Pons (tissue), 1 donor: ENCODE measurements around the gene VPREB3.
A peak's percentile ranks its signal among the peaks of the same experiment; 100 is the strongest.

ENCODE experiments used
- DNase-seq: peaks from one replicate; pipeline ENCODE4 v3.0.0-alpha.2; 2016; ENCODE audit warnings: low spot score

VPREB3 gene, protein sequence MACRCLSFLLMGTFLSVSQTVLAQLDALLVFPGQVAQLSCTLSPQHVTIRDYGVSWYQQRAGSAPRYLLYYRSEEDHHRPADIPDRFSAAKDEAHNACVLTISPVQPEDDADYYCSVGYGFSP

DNA sequence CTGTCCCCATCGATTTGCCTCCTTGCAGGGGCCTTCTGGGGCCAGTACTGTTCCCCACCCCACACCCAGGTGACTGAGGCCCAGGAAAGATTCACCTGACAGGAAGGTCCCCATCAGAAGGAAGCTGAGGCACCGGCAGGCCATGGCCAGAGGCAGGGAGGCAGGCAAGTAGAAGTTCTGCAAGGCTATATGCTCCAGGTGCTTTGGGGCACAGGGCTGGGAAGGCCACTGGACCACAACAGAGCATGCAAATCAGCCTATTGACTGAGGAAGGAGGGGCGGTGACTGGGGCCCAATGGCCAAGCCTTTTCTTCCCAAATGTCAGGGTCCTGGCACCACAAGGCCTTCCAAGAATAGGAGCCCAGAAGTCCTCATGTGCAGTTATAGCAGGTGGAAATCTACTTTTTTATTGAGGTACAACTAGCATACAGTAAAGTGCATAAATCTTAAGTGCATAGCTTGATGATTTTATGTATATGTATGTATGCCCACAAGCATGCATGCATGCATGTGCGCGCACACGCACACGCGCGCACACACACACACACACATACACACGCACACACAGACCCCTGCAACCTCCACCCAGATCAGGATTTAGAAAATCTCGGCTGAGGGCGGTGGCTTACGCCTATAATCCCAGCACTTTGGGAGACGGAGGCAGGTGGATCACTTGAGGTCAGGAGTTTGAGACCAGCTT lies at the start of gene VPREB3:
Gene VPREB3 (minus strand): TSS at position 206 of the 700 bp plus-strand sequence. CDS start 62 bp downstream, at position 144.
- no peak for DNase-seq

DNA sequence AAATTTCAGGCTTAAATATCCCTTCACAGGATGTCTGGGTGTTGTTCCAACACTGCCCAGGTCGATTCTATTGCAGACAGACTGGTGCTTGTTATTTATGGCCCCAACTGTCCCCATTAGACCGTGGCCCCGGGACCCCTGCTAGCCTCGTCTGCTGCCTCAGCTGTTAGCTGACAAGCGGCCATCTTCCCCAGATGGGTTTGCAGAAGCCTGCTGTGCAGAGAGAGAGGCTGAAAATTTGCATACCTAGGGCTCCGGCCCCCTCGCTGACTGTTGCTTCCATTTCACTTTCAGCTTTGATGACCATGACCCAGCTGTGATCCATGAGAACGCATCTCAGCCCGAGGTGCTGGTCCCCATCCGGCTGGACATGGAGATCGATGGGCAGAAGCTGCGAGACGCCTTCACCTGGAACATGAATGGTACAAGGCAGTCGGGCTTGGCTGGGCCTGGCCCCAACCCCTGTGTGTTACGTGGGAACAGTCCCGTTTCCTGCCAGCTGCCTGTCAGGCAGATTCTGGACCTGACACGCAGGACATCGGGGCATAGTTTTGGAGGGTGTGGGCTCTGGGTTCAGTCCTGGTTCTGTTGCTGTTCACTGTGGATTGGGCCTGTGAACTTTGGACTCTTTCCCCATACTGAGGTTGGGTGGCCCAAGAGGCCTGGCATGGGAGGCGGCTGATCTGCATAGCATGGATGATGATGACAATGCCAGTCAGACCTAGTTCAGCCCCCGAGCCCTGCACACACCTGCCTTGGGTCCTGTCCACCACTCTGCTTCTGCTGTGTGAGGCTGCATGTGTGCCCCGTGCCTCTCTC lies 49.0 kb upstream of the VPREB3 start:
- DNase-seq: no peak

DNA sequence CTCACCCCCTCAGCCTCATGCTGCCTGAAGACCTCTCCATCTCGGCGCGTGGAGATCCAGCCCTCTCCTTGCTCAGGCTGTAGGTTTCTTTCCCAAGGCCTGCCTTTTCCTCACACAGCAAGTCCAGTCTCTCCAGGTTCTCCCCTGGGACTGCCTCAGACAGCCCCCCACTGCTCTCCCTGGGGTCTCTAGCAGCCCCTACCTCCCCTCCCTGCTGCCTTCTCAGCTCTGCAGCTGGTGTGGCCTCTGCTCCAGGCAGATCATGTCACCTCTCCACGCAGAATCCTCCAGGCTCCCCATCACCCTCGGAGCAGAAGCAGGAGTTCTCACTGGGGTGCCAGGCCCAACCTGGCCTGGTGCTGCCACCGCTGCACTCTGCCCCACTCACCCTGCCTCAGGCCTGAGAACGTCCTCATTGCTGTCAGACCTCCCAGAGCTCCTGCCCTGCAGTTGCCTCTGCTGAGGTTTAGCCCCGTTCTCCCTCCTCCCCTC lies 47.7 kb upstream of the VPREB3 start:
- no peak for DNase-seq

DNA sequence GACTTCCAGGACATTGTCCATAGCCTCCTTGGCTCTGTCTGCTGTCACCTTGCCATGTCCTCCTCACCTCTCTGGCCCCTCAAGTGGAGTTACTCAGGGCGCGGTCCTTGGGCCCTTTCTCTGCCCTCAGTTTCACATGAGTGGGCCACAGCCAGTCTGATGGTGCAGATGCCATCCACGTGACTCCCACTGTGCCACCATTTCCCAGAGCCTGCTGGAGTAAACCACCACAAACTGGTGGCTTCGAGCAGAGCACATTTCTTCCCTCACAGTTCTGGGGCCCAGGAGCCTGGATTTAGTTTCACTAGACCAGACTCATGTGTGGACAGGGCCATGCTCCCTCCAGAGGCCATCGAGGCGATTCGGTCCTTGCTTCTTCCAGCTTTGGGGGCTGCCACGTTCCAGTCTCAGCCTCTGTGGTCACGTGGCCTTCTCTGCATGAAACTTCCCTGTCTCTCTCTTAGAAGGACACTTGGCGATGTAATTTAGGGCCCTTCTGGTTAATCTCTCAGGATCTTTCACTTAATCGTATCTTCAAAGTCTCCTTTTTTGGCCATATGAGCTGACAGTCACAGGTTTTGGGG lies 47.1 kb upstream of the VPREB3 start:
- no peak for DNase-seq

DNA sequence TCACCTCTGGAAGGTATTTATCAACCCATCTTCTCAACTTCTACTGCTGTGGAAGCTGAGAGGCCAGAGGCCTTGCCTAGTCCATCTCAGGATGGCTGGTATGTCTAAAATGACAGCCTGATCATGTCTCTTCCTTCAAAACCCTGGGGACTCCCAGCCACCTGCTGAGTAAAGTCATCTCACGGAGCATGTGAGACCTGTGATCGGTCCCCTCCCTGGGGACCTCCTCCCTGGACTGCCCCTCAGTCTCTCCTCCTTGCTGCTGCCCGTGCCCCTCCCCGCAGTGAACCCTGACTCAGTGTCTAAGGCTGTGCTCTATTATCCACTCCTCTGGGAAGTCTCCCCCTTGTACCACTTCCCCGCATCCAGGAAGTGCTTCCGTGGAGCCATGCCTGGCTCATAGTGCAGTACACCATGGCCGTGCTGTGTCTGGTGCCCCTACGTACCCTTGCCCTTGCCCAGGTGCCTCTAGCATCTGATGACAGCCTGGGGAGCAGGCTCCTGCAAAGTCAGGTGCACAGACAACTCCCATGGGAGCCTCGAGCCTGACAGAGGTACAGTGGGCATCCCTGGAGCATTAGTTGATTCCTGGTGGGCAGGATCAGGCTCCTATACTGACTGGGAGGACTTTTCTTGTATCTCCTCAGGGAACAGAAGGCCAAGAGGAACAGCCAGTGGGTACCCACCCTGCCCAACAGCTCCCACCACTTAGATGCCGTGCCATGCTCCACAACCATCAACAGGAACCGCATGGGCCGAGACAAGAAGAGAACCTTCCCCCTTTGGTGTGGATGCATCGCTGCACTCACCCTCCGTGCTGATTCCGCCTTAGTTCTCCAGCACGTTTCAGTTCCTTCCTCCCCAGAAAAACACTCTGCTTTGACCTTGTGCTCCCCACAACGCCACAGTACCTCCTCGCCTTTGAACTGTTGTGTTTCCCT lies 46.3 kb upstream of the VPREB3 start:
- no peak for DNase-seq

DNA sequence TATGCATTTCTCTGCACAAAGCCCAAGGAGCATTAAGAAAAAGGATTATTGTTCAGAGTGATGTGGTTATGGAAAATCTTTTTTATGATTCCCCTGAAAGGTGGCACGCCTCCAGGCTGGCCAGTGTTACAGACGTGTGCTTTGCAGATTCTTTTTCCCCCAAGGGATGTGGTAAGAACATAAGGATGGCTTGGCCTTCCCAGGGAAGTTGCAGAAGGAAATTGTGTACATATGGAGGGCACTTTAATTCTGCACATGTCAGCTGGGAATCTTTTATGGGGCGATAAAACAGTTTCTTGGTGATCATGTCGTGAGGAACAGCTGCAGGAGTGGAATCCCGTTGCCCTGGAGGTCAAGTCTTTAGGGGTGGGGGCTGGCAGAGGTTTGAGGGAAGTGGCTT lies 42.2 kb upstream of the VPREB3 start:
- DNase-seq: no peak

DNA sequence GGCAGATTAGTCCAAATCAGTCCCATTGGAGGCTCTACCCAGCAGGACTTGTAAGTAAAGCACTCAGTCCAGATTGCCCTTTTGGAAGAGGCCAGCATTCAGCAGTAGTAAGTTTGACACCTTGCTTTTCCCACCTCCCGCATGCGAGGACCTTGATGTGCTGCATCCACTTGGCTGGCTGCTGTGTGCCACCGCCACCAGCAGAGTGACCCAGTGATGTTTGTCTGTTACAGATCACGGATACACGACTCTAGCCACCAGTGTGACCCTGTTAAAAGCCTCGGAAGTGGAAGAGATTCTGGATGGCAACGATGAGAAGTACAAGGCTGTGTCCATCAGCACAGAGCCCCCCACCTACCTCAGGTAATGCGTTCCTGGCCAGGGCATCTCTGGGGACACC lies 39.1 kb upstream of the VPREB3 start:
- no peak for DNase-seq

DNA sequence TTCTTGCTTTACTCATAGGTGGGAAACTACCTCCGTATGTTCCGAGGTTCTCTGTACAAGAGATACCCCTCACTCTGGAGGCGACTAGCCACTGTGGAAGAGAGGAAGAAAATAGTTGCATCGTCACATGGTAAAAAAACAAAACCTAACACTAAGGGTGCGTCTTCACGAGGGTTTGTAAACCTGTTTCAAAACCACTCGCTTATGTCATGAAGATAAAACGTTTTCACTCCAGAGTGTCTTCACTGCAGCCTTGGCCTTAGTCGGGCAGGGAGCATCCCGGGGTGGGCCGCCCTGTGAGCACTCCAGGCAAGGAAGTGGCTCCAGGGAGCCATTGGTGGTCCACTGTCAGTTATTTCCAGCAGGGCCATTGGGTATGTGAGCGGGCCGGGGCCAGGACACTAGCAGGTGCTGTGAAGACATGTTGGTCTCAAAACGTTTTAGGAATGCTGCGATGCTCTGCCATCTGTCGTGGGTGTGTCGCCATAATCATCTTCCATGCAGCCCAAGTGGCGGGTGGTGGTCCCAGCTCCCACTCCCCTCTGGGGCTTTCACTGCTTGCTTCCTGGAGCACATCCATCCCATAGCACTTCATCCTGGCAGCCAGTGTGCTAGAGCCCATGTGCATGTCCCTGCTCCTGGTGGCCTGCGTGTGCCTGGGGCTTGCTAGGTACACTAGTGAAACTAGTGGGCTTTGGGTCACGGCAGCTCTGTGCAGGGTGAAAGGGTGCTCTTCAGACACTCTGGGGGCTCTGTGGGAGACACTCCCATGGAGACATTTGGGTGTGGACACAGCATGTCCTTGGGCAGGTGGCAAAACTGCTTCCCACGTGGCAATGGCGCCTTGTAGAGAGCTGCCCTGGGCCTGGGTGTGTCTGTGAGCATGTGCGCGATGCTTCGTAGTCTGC lies 37.8 kb upstream of the VPREB3 start:
- no peak for DNase-seq

DNA sequence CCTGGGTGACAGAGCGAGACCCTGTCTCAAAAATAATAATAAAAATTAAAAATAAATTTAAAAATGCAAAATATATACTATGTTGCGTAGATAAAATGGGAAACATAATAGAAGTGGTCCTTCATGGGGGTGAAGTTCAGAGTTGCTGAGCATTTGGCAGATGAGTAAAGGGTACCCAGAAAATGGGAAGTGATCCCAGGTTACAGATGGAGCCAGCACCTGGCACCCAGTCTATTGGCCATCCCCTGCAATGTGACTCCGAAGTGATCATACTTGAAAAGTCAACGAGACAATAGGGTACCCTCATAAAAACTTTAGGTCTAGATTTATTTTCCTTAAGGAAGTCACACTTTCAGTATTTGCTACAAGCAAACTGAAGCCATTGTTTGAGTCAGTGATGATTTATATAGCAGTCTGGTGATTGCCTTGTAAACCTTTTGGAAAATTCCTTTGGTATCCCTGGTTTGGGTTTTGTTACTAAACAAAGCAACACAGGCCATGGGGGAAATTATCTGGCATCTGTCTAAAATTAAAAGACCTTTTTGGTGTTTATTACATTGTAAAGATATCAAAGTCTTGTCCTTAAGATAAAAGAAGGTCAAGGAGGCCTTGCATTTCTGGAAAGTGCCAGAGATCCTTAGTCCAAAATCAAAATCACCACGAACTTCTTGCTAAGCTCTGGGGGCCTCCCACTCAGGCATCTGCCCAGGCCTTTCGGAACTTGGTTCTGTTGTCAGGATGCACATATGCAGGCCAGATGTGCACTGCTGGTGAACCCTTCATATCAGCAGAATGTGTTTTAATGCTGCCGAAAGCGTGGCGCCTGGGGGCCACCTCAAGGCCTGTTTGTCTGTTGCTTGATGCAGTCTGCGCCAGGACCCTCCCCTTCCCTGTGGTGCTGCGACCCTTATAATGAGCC lies 36.9 kb upstream of the VPREB3 start:
- no peak for DNase-seq

DNA sequence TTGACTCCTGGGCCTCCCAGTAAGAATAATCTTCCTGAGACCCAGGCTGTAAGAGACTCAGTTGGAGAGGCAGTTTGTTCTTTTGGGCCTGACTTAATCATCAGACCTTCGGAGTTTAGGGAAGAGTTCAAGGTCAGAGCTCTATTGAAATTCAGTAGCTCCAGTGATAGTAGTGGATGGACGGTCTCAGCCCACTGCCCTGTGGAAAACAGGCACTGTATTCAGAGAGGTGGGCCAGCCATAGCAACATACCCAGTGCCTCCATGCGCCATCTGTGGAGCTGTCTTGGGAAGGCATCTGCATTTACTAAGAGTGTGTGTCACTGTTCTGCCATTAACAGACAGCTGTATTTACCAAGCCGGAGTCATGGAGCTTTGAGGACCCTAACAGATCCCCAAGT lies 35.4 kb upstream of the VPREB3 start:
- peak; percentile 51 for DNase-seq

DNA sequence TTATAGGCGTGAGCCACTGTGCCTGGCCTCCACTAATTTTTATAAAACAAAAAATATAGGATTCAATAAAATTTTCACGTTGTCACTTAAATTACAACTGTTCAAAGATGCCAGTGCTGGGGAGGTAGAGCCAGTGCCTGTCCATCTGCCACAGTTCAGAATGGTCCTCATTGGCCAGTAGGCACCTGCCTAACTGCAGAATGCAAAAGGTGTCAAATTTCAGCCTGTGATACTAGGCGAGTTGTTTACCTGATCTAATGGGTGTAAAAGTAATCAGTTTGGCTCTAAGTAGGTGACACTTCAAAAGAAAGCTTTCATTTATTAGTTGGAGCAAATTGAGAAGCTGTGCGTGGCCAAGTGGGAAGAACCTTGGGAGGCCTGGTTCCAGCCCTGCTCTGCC lies 34.9 kb upstream of the VPREB3 start:
- DNase-seq: no peak

DNA sequence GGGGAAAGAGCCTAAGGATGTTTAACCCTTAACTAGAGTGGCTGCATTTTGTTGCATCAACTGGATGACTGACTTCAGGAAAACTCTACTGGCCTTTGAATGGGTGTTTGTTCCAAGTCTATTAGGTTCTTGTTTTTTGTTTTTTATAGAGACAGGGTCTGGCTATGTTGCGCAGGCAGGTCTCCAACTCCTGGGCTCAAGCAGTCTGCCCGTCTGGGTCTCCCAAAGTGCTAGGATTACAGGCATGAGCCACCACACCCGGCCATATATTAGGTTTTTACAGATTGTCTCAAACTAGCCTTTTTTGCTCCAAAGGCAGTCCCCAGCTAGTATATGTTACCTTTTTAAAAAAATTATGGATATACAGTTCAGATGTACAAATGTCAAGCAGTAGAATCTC lies 33.7 kb upstream of the VPREB3 start:
- DNase-seq: no peak

DNA sequence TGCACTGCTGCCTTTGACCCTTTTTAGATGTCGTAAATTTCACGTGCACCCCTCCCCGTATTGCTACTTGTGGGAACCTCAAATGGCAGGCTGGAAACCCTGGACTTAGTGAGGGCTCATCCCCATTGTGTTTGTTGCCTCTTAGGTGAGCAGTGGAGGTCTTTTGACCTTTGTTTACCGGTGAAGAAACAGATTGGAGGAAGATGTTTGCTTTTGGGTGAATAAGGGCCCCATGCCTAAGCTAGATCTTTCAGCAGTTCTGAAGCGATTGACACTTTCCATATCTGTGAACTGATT lies 33.3 kb upstream of the VPREB3 start:
- DNase-seq: no peak

DNA sequence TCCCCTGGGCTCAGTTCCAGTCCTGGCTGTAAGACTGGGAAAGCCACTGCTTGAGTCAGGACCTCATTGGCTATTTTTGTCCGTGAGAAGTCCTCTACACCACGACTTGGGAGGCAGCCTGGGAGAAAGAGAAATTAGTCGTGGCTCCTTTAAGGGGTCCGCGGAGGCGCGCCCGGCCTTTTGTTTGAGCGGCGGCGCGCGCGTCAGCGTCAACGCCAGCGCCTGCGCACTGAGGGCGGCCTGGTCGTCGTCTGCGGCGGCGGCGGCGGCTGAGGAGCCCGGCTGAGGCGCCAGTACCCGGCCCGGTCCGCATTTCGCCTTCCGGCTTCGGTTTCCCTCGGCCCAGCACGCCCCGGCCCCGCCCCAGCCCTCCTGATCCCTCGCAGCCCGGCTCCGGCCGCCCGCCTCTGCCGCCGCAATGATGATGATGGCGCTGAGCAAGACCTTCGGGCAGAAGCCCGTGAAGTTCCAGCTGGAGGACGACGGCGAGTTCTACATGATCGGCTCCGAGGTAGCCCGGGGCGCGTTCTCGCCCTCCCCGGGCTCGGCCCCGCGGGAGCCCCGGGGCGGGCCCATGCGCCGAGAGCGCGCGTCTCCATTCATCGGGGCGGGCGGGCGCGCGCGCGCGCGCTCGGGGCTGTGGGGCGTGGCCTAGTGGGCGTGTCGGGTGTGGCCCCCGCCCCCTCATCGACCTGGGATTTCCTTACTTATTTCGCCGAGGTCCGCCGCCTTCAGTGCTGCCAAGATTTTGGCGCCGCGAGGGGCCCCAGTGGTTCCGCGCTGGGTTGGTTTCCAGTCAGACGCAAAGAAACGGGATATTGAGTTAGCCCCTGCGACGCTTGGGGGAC lies 32.8 kb upstream of the VPREB3 start, which contains the start of gene SMARCB1:
Gene SMARCB1 (plus strand): TSS at position 215 of the 848 bp plus-strand sequence. CDS start 204 bp downstream, at position 419.
- DNase-seq: peak; percentile 83

DNA sequence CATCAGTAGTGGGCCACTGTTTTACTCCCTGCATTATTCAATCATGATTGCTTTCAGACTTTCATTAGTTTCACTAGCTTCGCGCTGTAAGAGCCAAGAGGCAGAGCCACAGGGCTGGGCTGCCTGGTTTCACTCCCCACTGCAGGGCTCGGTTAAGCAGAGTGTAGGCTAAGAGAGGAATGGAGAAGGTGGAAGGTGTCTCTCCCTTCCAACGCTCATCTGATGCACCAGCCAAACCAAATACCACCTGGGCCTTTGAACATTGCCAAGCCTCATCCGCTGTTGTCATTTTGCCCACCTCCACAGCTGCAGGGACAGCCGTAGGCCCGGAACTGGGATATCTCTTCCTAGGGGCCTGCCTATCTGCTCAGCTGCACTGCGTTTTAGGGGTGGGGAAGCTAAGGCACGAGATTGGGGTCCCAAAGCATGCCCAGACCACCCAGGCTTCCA lies 32.1 kb upstream of the VPREB3 start:
- no peak for DNase-seq

DNA sequence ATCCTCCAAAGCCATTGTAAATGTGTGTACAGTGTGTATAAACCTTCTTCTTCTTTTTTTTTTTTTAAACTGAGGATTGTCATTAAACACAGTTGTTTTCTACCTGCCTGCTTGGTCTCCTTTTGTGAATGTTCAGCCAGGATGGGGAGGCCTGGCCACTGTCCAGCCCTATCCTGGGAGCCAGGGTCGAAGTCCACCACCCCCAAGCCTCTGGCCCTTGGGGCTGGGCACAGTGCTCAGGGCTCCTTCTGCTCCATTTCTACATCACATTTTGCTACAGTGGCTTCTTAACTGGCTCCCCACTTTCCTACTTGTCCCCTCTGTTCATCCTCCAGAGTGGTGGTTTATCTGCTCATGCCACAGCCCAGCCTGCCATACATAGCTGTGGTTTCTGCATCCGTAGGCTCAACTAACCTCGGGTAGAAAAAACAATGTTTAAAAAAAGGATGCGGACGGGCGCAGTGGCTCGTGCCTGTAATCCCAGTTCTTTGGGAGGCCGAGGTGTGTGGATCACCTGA lies 30.0 kb upstream of the VPREB3 start:
- DNase-seq: no peak

DNA sequence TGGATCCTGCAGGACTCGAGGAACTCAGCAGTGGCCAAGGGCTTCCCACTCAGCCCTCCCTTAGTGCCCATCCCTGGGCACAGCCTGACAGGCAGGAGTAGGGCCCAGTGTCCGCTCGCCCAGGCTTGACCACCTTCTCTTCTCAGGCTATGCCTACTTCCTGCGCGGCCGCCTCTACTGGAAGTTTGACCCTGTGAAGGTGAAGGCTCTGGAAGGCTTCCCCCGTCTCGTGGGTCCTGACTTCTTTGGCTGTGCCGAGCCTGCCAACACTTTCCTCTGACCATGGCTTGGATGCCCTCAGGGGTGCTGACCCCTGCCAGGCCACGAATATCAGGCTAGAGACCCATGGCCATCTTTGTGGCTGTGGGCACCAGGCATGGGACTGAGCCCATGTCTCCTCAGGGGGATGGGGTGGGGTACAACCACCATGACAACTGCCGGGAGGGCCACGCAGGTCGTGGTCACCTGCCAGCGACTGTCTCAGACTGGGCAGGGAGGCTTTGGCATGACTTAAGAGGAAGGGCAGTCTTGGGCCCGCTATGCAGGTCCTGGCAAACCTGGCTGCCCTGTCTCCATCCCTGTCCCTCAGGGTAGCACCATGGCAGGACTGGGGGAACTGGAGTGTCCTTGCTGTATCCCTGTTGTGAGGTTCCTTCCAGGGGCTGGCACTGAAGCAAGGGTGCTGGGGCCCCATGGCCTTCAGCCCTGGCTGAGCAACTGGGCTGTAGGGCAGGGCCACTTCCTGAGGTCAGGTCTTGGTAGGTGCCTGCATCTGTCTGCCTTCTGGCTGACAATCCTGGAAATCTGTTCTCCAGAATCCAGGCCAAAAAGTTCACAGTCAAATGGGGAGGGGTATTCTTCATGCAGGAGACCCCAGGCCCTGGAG lies 29.3 kb upstream of the VPREB3 start:
- no peak for DNase-seq
